Activated CD8-positive, alpha-beta memory T cell treated with anti-CD3 and anti-CD28 coated beads, Interleukin-2, amount 50 U/mL, for 4 hours (primary cell): Measurements from ENCODE around the gene ZDHHC24.
A peak's percentile ranks its signal among the peaks of the same experiment; 100 is the strongest.
"Not testable (repeated sequence)": the region's sequence is repeated elsewhere in the genome, so short reads cannot be mapped to it uniquely, and the experiment has no call there.

Experiments
- DNase-seq: peaks from one replicate; pipeline ENCODE4 v3.0.0-alpha.2; 2020

Gene ZDHHC24

DNA sequence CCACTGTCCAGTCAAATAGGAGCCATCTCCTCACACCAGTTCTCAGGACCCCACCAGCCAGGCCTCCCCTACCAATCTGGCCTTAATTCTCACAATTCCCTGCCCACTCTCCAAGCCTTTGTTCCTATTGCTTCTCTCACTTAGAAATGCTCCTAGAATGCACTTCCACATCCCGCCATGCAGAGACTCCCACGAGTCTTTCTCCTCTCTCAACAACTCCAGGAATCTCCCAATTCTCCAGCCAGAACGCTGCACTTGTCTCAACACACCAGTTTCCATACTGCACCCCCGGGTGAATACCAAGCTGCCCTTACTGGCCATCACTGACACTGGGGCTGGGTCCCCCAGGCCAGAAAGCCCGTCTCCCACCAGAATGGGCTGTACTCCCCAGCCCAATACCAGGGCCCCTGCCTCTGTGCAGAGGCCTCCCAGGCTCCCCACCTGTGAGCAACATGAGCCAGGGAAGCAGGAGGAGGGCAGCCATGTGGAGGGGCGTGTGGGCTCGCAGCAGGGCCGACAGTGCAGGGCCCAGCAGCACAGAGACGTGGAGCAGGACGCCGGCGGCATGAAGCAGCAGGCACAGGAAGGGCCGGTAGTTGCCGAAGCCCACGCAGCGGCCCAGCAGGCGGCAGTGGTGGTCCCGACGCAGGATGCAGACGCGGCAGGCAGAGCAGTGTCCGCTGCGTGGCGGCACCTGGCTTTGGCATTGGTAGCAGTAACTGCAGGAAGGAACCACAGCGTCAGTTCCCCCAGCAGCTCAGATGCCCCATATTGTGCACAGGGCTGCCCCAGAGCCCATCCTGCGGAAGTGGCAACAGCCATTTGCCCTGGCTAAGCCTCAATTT, 2.4 kb downstream of the ZDHHC24 start:
- DNase-seq: peak; percentile 53

DNA sequence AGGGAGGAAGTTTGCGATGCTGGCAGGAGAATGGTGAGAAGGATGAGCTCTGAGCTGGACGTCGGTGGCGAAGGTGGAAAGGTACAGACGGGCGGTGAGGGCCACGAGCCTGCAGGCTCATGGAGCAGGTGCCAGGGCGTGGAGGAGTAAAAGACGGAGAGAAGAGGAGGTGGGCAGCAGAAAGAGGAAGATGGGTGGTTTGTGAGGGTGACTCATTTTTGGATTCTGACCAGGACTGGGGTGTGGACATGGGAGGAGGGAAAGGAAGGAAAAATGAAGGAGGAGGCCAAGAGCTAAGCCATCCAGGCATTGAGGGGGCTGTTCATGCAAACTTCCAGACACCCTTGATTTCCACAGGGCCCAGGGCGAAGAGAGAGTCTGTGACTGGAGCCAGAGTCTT, 3.5 kb downstream of the ZDHHC24 start:
- no peak for DNase-seq

- no peak for DNase-seq
Measured at GRCh38 chr11:66541892-66542291, 4.0 kb downstream of the ZDHHC24 start.

- not testable (repeated sequence) for DNase-seq
Measured at GRCh38 chr11:66540598-66540997, 5.2 kb downstream of the ZDHHC24 start.

DNA sequence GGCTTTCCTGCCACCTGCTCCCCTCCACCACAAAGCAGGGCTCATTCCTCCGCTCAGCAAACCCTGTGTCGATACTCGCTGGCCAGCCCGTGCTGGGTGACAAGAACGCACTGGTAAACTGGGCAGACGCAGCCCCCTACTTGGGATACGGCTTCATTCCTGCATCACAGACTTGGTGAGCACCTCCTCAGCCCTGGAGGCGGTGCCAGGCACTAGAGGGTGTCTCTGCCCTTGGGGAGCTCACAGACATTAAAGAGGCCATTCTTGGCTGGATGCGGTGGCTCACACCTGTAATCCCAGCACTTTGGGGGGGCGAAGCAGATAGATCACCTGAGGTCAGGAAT, 6.0 kb downstream of the ZDHHC24 start:
- DNase-seq: no peak

DNA sequence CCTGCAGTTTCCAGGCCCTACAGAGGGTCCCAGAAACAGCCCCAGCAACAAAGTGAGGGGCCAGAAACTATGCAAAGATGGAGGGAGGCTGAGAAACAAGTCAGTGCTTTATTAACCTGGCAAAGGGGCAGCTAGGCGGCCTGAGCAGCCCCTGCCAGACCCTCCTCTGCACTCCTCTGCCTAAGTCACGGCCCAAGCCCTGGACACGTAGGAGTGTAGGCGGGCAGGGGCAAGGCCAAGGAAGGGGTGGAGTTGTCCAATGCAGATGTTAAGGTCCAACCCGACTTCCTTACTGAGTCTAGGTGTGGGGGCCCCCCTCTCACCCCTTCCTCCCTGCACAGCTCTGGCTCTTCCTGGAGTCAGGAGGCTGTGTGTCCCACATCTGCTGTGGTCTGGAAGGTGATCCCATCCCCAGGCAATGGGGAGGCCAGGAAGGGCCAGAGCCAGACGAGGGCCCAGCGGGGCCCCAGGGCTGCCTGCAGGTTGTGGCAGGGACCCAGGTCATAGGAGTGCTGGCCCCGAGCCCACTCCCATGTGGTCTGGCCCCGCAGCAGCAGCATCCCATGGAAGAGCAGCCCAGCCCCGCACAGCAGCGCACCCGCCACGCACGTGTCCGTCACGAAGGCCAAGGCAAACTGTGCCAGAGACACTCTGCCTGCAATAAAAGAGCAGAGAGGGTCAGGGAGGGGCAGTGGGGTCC, 6.5 kb downstream of the ZDHHC24 start:
- no peak for DNase-seq

DNA sequence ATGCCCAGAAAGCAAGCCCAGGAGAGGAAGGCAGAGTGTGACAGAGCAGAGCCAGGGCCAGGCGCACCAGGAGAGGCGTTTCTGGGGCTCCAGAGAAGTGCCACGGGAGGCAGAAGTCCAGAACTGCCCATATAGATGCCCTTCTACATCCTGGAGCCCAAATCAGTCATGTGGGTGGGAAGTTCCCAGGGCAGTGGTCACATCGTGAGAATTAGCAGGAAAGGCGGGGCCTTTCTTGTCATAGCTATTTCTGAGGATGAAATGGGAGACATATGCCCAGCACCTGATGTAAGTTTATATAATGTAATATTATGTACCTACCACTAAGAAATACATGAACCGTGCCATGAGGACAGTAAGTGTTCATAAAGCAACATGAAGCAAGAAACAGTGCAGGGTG, 13.1 kb downstream of the ZDHHC24 start:
- DNase-seq: no peak

- DNase-seq: no peak
Measured at GRCh38 chr11:66531841-66532240, 14.0 kb downstream of the ZDHHC24 start.

DNA sequence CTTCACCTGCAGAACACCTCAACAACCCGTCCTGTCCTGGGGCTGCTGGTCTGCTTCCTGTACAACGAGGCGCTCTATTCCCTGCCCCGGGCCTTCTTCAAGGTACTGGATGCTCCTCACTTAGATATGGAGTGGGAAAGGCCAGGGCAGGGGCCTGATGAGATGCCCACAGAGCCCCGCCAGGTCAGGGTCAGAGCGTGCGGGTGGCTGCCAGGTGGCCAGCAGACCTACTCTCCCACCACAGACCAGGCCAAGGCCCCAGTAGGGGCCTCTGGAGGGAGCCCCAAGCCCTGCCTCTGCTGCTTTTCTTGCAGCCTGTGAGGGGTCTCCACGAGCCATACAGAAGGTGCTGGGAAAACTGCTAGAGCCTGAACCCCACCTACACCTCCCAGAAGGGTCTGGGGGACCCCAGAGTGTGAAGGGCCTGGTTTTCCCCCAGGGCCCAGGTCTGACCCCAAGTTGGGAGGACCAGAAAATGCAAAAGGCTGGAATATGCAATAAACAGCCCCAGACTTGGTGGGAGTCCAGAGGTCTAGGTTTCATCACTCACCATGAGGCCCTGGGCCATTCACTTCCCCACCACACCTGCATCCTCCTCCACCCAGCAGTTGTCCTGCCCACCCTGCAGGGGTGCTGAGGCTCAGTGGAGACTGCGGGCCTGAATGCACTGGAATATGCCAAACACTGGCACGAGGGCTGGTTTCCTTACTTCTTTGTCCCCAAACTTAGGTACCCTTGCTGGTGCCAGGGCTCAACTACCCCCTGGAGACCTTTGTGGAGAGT, 14.7 kb downstream of the ZDHHC24 start:
- no peak for DNase-seq

DNA sequence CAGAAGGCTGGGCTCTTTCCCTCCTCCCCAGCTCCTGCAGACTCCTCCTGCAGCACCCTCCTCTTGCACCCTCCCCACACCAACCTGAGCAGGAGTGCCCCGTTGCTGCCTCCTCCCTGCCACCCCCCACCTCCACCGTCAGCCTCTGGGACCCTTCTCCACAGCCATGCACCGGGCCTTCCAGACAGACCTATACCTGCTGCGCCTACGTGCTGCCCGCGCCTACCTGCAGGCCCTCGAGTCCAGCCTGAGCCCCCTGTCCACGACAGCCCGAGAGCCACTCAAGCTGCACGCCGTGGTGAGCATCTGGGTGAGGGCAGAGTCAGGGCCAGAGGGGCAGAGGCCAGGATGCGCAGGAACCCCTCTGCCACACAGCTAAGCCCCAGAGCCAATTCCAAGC, 16.2 kb downstream of the ZDHHC24 start:
- no peak for DNase-seq

- DNase-seq: no peak
Measured at GRCh38 chr11:66529069-66529468, 16.8 kb downstream of the ZDHHC24 start.

GRCh38 chr11:66524304-66525040, 21.4 kb downstream of the ZDHHC24 start:
- no peak for DNase-seq

DNA sequence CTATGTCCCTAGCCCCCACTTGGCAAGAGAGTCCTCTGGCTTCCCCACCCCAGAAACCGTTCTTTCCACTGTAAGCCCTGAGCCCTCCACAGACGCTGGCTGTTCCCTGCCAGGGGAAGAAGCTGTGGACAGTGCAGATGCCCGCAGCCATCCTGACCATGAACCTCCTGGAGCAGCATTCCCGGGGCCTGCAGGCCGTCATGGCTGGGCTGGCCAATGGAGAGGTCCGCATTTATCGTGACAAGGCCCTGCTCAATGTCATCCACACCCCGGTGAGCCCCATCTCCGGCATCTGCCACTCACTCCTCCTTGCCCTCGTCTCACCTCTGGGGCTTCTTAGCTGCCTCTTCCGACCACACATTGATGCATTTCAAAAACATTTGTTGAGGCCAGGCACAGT, 22.2 kb downstream of the ZDHHC24 start:
- no peak for DNase-seq

DNA sequence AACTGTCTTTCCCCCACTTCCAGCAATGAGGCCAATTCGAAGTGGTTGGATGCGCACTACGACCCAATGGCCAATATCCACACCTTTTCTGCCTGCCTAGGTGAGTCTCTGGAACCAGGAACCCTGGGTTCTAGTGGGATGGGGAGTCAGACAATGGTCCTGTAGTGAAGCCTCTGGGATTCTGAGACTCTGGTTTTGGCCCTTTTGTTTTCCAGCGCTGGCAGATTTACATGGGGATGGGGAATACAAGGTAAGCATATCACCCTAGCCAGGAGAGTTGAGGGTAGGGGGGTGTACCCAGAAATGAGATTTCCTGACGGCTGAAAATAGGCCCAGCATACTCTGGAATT, 34.9 kb downstream of the ZDHHC24 start:
- DNase-seq: no peak

DNA sequence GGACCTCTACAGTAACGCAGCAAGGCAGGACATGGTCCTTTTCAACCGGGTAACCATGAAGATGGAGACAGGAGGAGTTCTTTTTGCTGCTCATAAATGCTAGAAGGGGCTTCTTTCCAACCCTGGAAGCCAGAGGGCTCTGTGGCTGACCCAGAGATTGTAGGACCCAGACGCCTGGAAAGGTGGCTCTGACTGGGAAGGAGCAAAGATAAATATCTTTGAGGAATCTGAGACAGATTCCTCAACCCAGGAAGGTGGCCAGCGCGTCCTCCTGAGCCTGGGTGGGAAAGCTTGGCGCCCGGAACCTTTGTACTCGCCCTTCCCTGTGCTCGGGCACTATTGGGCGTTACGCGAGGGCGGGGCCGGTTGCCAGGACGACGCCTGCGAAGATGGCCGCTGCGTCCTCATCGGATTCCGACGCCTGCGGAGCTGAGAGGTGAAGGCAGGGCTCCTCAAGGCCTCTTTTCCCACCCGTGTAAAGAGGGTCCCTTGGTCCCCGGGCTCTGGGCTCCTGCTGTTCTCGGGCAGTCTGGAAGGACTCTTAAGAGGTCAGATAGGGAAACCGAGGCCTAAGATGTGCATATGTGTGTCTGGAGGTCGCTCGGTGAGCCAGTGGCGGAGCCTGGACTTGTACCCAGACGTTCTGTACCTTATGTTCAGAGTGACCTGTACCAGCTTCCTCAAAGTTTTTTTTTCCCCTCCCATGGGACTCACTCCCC, 35.4 kb downstream of the ZDHHC24 start, which contains the start of gene BBS1:
Gene BBS1, plus strand, starts transcription at position 365 of the 719 bp plus-strand sequence. Its CDS starts 25 bp downstream, at position 390.
- DNase-seq: peak; percentile 85

DNA sequence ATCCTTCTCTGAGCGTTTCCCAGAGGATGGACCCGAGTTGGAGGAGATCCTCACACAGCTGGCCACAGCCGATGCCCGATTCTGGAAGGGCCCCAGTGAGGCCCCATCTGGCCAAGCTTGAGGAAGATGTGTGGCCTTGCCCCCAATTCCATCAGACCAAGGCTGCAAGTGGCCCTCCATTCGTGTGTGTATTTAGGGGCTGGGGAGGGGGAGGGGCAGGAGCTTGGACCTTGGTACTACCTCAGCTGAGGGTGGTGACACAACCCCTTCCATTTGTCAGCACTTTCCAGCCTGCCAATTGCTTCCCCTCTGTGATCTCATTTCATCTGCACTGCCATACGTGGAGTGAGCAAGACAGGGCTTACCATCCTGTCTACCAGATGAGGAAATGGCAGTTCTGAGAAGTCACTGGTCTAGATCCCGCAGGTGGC, 36.7 kb downstream of the ZDHHC24 start:
- DNase-seq: no peak

DNA sequence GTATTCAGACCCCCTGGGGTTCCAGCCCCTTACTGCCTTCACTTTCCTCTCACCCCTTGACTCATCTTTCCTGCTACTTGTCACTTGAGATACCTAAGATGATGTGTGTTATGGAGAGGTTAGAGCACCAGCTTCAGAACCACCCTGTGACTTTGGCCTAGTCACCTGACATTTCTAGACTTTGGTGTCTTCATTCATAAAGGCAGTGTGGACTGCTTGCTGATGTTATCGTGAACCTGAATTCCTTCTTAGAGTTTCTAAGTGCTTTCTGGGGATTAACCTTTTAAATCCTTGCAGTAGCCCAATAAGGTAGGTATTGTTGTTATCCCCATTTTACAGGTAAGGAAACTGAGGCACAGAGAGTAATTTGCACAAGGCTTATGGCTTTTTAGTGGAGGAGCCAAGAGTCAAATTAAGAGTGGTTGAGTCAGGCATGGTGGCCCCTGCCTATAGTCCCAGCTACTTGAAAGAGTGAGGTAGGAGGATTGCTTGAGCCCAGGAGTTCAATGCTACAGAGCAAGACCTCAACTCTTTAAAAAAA, 40.5 kb downstream of the ZDHHC24 start:
- DNase-seq: no peak

DNA sequence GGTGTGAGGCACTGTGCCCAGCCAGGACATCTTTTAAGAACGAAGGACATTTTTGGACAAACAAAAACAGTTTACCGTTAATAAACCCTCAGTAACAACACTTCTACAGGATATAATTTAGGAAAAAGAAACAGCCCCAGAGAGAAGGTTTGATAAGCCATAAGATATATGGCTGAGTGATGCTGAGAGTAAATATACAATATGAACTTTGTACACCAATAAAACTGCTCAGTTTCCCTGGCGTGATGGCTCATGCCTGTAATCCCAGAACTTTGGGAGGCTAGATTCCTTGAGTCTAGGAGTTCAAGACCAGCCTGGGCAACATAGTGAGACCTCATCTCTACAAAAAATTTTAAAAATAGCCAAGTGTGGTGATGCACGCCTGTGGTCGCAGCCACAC, 47.3 kb downstream of the ZDHHC24 start:
- no peak for DNase-seq

GRCh38 chr11:66497206-66497605, 48.6 kb downstream of the ZDHHC24 start:
- DNase-seq: no peak

DNA sequence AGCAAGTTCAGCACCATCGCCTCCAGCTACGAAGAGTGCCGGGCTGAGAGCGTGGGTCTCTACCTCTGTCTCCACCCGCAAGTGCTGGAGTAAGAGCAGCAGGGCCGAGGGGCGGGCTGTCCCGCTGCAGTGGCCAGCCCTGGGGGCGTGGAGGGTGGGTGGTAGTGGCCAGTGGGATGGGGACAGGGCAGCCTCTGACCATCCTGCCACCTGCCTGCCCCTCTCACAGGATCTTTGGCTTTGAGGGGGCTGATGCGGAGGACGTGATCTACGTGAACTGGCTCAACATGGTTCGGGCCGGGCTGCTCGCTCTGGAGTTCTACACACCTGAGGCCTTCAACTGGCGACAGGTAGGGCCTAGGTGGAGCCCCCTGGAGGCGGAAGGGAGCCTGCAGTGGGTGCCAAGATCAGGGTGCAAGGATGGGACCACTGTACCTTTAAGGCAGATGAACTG, 50.4 kb downstream of the ZDHHC24 start:
- DNase-seq: no peak

- no peak for DNase-seq
Measured at GRCh38 chr11:66494935-66495334, 50.9 kb downstream of the ZDHHC24 start.

DNA sequence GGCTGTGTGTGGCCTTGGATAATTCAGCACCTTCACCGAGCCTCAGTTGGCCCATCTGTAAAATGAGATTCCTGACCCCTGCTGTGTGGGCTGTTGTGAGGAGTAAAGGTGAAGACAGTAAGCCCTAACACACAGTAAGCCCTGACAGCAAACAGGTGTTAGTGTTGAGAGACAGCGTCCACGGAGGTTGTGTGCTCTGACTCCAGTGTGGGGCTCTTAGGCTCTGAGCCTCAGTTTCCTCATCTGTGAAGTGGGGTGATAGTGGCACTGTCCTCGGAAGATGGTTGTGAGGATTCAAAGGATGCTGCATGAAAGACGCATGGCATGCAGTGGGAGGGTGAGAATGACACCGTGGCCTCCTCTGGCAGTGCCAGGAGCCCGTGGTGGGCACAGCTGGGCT, 51.4 kb downstream of the ZDHHC24 start:
- DNase-seq: no peak
